Liver (tissue), 9 donors: ENCODE data around the gene CHMP1A. TPM values are rescaled to one million over a fixed set of nuclear protein-coding genes. Genes with fewer than 3 reads are reported as not detected.

Experiments used
- DNase-seq: peaks from one replicate; pipeline ENCODE4 v3.0.0-alpha.2; 2017; ENCODE audit warnings: low spot score
- H3K27ac ChIP-seq, 2 donors: one replicate each; pipeline ENCODE4 v1.7.0; 2013; ENCODE audit warnings: inconsistent platforms in 2 of 2, low read length in 2 of 2, control low read depth in 1 of 2, low read depth in 1 of 2, mild to moderate bottlenecking in 1 of 2
- H3K27me3 ChIP-seq, 4 donors: one replicate each; pipeline versions ENCODE4 v1.6.1 to v1.7.0; 2013; ENCODE audit warnings: low read length in 3 of 4, inconsistent platforms in 1 of 4, mild to moderate bottlenecking in 1 of 4, moderate library complexity in 1 of 4; ENCODE audit not compliant: control insufficient read depth in 4 of 4, insufficient read depth in 4 of 4
- H3K36me3 ChIP-seq, 4 donors: one replicate each; pipeline versions ENCODE4 v1.6.1 to v1.7.0; 2013; ENCODE audit warnings: low read length in 3 of 4, mild to moderate bottlenecking in 3 of 4, low read depth in 1 of 4, moderate library complexity in 1 of 4; ENCODE audit not compliant: control insufficient read depth in 4 of 4, insufficient read depth in 3 of 4
- H3K4me1 ChIP-seq, 4 donors: one replicate each; pipeline versions ENCODE4 v1.6.1 to v1.7.0; 2013; ENCODE audit warnings: low read length in 3 of 4, mild to moderate bottlenecking in 3 of 4, moderate library complexity in 1 of 4; ENCODE audit not compliant: control insufficient read depth in 4 of 4, insufficient read depth in 4 of 4
- H3K4me3 ChIP-seq, 3 donors: one replicate each; pipeline versions ENCODE4 v1.6.1 to v1.7.0; 2013; ENCODE audit warnings: low read length in 3 of 3, control low read depth in 1 of 3, low read depth in 1 of 3, mild to moderate bottlenecking in 1 of 3
- H3K9ac ChIP-seq, 2 donors: one replicate each; pipeline ENCODE4 v1.7.0; 2013; ENCODE audit warnings: low read length in 2 of 2, mild to moderate bottlenecking in 2 of 2, moderate library complexity in 2 of 2, control low read depth in 1 of 2, low read depth in 1 of 2
- H3K9me3 ChIP-seq, 4 donors: one replicate each; pipeline versions ENCODE4 v1.6.1 to v1.7.0; 2013; ENCODE audit warnings: low read length in 3 of 4; ENCODE audit not compliant: control insufficient read depth in 4 of 4
- EGR1 ChIP-seq, 2 donors: IDR thresholded peaks; 2 replicates each; pipeline ENCODE4 v1.6.1; 2016 to 2018; ENCODE audit warnings: antibody characterized with exemption in 2 of 2, low read depth in 2 of 2
- FOXA1 ChIP-seq: IDR thresholded peaks from 2 replicates; pipeline ENCODE4 v1.6.1; 2016; ENCODE audit warnings: antibody characterized with exemption
- FOXA2 ChIP-seq: IDR thresholded peaks from 2 replicates; pipeline ENCODE4 v1.6.1; 2016; ENCODE audit warnings: antibody characterized with exemption
- GABPA ChIP-seq, 2 donors: IDR thresholded peaks in 1 of 2; conservative IDR thresholded peaks in 1 of 2; 2 replicates each; pipeline ENCODE4 v1.6.1; 2016; ENCODE audit warnings: antibody characterized with exemption in 2 of 2, mild to moderate bottlenecking in 1 of 2, moderate library complexity in 1 of 2
- HNF4A ChIP-seq, 2 donors: conservative IDR thresholded peaks; 2 replicates each; pipeline ENCODE4 v1.6.1; 2016; ENCODE audit warnings: antibody characterized with exemption in 2 of 2, mild to moderate bottlenecking in 2 of 2
- HNF4G ChIP-seq: IDR thresholded peaks from 2 replicates; pipeline ENCODE4 v1.6.1; 2016; ENCODE audit warnings: antibody characterized with exemption
- JUND ChIP-seq, 2 donors: IDR thresholded peaks; 2 replicates each; pipeline ENCODE4 v1.6.1; 2016; ENCODE audit warnings: antibody characterized with exemption in 2 of 2
- NR2F2 ChIP-seq: IDR thresholded peaks from 2 replicates; pipeline ENCODE4 v1.6.1; 2016; ENCODE audit warnings: antibody characterized with exemption
- RAD21 ChIP-seq, 2 donors: IDR thresholded peaks; 2 replicates each; pipeline ENCODE4 v1.6.1; 2016; ENCODE audit warnings: antibody characterized with exemption in 2 of 2, mild to moderate bottlenecking in 2 of 2
- SP1 ChIP-seq: IDR thresholded peaks from 2 replicates; pipeline ENCODE4 v1.6.1; 2018; ENCODE audit warnings: antibody characterized with exemption, mild to moderate bottlenecking
- TAF1 ChIP-seq: conservative IDR thresholded peaks from 2 replicates; pipeline ENCODE4 v1.6.1; 2016; ENCODE audit warnings: antibody characterized with exemption, mild to moderate bottlenecking
- YY1 ChIP-seq: IDR thresholded peaks from 2 replicates; pipeline ENCODE4 v1.6.1; 2016; ENCODE audit warnings: antibody characterized with exemption, mild to moderate bottlenecking
- WGBS: extraction: QIAGEN DNeasy Blood & Tissue Kit; methylation state at CpG from one replicate; pipeline ENCODE4 v1.1.7; 2013; 5-methylcytosine and 5-hydroxymethylcytosine counted together
- polyA plus RNA-seq, 2 donors: library from polyadenylated mRNA; stranded (reverse) in 1 of 2; unstranded in 1 of 2; fragments of 200-250 nt in 1 of 2; fragments of >200 nt in 1 of 2; fragmentation: Nextera tagmentation in 1 of 2; extraction: Ambion mirVana in 1 of 2; gene quantifications; one replicate each; pipeline versions ENCODE4 v1.2.1 to v1.2.3, GENCODE V29; 2013 to 2015
- total RNA-seq, 2 donors: library from RNA; depleted of rRNA; stranded (reverse); fragments of >200 nt; gene quantifications; one replicate each; pipeline ENCODE4 v1.2.3, GENCODE V29; 2014
- TF ChIP-seq, protein P1 (sequence below): IDR thresholded peaks from 2 replicates; pipeline ENCODE4 v1.6.1; 2016; ENCODE audit warnings: antibody characterized with exemption
- TF ChIP-seq, protein P2 (sequence below): IDR thresholded peaks from 2 replicates; pipeline ENCODE4 v1.6.1; 2016; ENCODE audit warnings: antibody characterized with exemption
- TF ChIP-seq, protein P3 (sequence below): IDR thresholded peaks from 2 replicates; pipeline ENCODE4 v1.6.1; 2016; ENCODE audit warnings: antibody characterized with exemption
- TF ChIP-seq, protein P4 (sequence below): fragments of 150-350 bp; IDR thresholded peaks from 2 replicates; pipeline ENCODE4 v1.5.1; 2017; ENCODE audit warnings: improper control_type of control experiment, low read depth, low read length; ENCODE audit not compliant: missing input control
- TF ChIP-seq, protein P5 (sequence below): IDR thresholded peaks from 2 replicates; pipeline ENCODE4 v1.6.1; 2016; ENCODE audit warnings: antibody characterized with exemption, mild to moderate bottlenecking
- donor health status: healthy.
- donor health status: healthy.
- donor health status: healthy.
- donor health status: healthy.
- donor health status: healthy.

Gene CHMP1A
- total and polyA plus RNA-seq, 4 donors: 25.7 to 36.7 (median 32.3) TPM

DNA sequence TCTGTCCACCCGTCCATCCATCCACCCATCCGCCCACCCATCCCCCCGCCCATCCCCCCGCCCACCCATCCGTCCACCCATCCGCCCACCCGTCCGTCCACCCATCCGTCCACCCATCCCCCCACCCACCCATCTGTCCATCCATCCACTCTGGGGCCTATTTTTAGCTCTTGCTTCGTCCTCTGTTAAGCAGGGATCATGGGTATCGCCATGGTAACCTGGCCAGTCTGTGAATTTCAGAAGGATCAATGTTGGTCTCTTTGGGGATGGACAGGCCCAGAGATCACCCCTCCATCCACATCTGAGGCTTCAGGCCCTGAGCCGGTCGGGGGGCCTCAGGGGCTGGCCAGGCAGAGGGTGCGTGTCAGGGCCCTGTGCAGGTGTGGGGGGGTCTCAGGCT is 59.3 kb downstream of the CHMP1A start:
- H3K9ac ChIP-seq: no peak overlapping the region
- no peaks in the 10 kb centered on the region for H3K9me3 ChIP-seq
- H3K4me3 ChIP-seq: no peak overlapping the region
- no peaks in the 10 kb centered on the region for H3K27me3 ChIP-seq
- no peak overlapping the region for H3K27ac ChIP-seq
- no peaks in the 10 kb centered on the region for H3K4me1 ChIP-seq
- H3K36me3 ChIP-seq: no peaks in the 10 kb centered on the region
- WGBS: 72% methylated on average over 14 of the region's 14 CpGs
- DNase-seq: no peak
- TF ChIP-seq, protein P1, sequence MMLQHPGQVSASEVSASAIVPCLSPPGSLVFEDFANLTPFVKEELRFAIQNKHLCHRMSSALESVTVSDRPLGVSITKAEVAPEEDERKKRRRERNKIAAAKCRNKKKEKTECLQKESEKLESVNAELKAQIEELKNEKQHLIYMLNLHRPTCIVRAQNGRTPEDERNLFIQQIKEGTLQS: no peak
- TF ChIP-seq JUND (IDR thresholded peaks at IDR 0.05) (no peak), SP1 (no peak), EGR1 (IDR thresholded peaks at IDR 0.05; ENCODE audit: low read depth in 2 of 2) (no peak), YY1 (no peak), NR2F2 (no peak), RAD21 (IDR thresholded peaks at IDR 0.05) (no peak), TAF1 (no peak), FOXA1 (no peak), HNF4A (conservative IDR thresholded peaks at IDR 0.05) (no peak), HNF4G (no peak)
- TF ChIP-seq, protein P2, sequence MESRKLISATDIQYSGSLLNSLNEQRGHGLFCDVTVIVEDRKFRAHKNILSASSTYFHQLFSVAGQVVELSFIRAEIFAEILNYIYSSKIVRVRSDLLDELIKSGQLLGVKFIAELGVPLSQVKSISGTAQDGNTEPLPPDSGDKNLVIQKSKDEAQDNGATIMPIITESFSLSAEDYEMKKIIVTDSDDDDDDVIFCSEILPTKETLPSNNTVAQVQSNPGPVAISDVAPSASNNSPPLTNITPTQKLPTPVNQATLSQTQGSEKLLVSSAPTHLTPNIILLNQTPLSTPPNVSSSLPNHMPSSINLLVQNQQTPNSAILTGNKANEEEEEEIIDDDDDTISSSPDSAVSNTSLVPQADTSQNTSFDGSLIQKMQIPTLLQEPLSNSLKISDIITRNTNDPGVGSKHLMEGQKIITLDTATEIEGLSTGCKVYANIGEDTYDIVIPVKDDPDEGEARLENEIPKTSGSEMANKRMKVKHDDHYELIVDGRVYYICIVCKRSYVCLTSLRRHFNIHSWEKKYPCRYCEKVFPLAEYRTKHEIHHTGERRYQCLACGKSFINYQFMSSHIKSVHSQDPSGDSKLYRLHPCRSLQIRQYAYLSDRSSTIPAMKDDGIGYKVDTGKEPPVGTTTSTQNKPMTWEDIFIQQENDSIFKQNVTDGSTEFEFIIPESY: no peak
- TF ChIP-seq, protein P3, sequence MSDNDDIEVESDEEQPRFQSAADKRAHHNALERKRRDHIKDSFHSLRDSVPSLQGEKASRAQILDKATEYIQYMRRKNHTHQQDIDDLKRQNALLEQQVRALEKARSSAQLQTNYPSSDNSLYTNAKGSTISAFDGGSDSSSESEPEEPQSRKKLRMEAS: no peak

DNA sequence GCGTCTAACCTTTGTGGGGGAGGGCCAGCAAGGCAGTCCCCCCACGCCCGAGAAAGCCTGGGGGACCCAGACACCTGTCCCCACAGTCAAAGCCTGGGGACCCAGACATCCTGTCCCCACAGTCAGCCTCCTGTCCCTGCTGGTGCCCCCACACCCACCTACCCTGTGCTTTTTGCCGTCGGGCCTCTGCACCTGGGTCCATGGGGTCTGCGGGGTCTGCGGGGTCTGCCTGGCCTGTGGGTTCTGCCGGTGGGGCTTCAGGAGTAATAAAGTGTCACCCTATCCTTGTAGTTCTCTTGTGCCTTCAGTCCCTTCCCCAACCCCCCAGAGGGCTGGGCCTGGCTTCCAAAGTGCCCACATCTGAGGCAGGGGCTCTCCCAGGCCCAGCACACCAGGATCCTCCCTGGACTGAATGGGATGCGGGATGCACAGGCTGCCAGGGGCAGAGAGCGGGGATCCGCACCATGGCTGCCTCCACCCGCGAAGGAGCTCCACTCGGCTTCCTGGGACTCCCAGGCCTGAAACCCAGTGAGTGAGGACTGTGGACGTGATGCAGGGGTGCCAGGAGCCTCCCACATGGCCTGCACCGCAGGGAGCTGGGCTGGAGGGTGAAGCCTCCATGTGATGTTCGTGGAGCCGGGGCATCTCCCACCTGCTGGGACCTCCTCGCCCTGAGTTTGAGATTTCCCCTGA is 60.4 kb downstream of the CHMP1A start:
- no peak overlapping the region for H3K27ac ChIP-seq
- H3K27me3 ChIP-seq: no peaks in the 10 kb centered on the region
- no peak overlapping the region for H3K4me3 ChIP-seq
- no peak for DNase-seq
- TF ChIP-seq, protein P4, sequence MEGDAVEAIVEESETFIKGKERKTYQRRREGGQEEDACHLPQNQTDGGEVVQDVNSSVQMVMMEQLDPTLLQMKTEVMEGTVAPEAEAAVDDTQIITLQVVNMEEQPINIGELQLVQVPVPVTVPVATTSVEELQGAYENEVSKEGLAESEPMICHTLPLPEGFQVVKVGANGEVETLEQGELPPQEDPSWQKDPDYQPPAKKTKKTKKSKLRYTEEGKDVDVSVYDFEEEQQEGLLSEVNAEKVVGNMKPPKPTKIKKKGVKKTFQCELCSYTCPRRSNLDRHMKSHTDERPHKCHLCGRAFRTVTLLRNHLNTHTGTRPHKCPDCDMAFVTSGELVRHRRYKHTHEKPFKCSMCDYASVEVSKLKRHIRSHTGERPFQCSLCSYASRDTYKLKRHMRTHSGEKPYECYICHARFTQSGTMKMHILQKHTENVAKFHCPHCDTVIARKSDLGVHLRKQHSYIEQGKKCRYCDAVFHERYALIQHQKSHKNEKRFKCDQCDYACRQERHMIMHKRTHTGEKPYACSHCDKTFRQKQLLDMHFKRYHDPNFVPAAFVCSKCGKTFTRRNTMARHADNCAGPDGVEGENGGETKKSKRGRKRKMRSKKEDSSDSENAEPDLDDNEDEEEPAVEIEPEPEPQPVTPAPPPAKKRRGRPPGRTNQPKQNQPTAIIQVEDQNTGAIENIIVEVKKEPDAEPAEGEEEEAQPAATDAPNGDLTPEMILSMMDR: no peak
- TF ChIP-seq GABPA (IDR thresholded peaks at IDR 0.05 in 1 of 2, conservative IDR thresholded peaks at IDR 0.05 in 1 of 2) (no peak), TAF1 (no peak), EGR1 (IDR thresholded peaks at IDR 0.05; ENCODE audit: low read depth in 2 of 2) (no peak), FOXA2 (no peak), HNF4G (no peak), SP1 (no peak), YY1 (no peak), FOXA1 (no peak), RAD21 (IDR thresholded peaks at IDR 0.05) (no peak), JUND (IDR thresholded peaks at IDR 0.05) (no peak), HNF4A (conservative IDR thresholded peaks at IDR 0.05) (no peak)
- TF ChIP-seq, protein P3: no peak
- TF ChIP-seq, protein P5, sequence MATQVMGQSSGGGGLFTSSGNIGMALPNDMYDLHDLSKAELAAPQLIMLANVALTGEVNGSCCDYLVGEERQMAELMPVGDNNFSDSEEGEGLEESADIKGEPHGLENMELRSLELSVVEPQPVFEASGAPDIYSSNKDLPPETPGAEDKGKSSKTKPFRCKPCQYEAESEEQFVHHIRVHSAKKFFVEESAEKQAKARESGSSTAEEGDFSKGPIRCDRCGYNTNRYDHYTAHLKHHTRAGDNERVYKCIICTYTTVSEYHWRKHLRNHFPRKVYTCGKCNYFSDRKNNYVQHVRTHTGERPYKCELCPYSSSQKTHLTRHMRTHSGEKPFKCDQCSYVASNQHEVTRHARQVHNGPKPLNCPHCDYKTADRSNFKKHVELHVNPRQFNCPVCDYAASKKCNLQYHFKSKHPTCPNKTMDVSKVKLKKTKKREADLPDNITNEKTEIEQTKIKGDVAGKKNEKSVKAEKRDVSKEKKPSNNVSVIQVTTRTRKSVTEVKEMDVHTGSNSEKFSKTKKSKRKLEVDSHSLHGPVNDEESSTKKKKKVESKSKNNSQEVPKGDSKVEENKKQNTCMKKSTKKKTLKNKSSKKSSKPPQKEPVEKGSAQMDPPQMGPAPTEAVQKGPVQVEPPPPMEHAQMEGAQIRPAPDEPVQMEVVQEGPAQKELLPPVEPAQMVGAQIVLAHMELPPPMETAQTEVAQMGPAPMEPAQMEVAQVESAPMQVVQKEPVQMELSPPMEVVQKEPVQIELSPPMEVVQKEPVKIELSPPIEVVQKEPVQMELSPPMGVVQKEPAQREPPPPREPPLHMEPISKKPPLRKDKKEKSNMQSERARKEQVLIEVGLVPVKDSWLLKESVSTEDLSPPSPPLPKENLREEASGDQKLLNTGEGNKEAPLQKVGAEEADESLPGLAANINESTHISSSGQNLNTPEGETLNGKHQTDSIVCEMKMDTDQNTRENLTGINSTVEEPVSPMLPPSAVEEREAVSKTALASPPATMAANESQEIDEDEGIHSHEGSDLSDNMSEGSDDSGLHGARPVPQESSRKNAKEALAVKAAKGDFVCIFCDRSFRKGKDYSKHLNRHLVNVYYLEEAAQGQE: no peak
- TF ChIP-seq, protein P1: no peak
- H3K36me3 ChIP-seq: no peaks in the 10 kb centered on the region
- no peaks in the 10 kb centered on the region for H3K4me1 ChIP-seq
- WGBS: 93% methylated on average over 19 of the region's 19 CpGs
- no peaks in the 10 kb centered on the region for H3K9me3 ChIP-seq
- no peak overlapping the region for H3K9ac ChIP-seq
